ENCODE results near the gene RNF181. TPM values are rescaled to one million over a fixed set of nuclear protein-coding genes. Genes with fewer than 3 reads are reported as not detected.
"Not testable (repeated sequence)": the region's sequence is repeated elsewhere in the genome, so short reads cannot be mapped to it uniquely, and the experiment has no call there.

RNF181 gene
- polyA plus RNA-seq, 4 donors = 137 to 157 (median 139) TPM

GRCh38 chr2:85593023-85593422 lies 2.5 kb upstream of the RNF181 start:
- no peak for DNase-seq (ENCODE audit: low read depth in 4 of 4, low spot score in 3 of 4)

GRCh38 chr2:85594715-85595300 lies 737 bp upstream of the RNF181 start:
- DNase-seq (ENCODE audit: low read depth in 4 of 4, low spot score in 3 of 4) = no peak

- DNase-seq (ENCODE audit: low read depth in 4 of 4, low spot score in 3 of 4) = no peak
These were observed 435 bp downstream of the RNF181 start for GRCh38 chr2:85596026-85596333.

- no peak for DNase-seq (ENCODE audit: low read depth in 4 of 4, low spot score in 3 of 4)
These were observed 1.1 kb downstream of the RNF181 start for GRCh38 chr2:85596486-85597143.

GRCh38 chr2:85597241-85597640 lies 1.7 kb downstream of the RNF181 start:
- DNase-seq (ENCODE audit: low read depth in 4 of 4, low spot score in 3 of 4) = no peak

- DNase-seq (ENCODE audit: low read depth in 4 of 4, low spot score in 3 of 4) = no peak
These were observed 3.2 kb downstream of the RNF181 start for GRCh38 chr2:85598594-85599340.

GRCh38 chr2:85599468-85600234 lies 4.1 kb downstream of the RNF181 start:
- DNase-seq (ENCODE audit: low read depth in 4 of 4, low spot score in 3 of 4) = no peak

- DNase-seq (ENCODE audit: low read depth in 4 of 4, low spot score in 3 of 4) = no peak
These were observed 4.7 kb downstream of the RNF181 start for GRCh38 chr2:85600235-85600575.

- DNase-seq (ENCODE audit: low read depth in 4 of 4, low spot score in 3 of 4) = no peak
These were observed 5.6 kb downstream of the RNF181 start for GRCh38 chr2:85600951-85601770.

GRCh38 chr2:85601771-85602475 lies 6.4 kb downstream of the RNF181 start:
- DNase-seq (ENCODE audit: low read depth in 4 of 4, low spot score in 3 of 4) = no peak

- DNase-seq (ENCODE audit: low read depth in 4 of 4, low spot score in 3 of 4) = peak; percentile 81 to 89 (median 86)
These were observed 7.1 kb downstream of the RNF181 start, which contains the start of gene TMEM150A for GRCh38 chr2:85602476-85603234. Gene TMEM150A, minus strand, starts transcription at chr2:85602698. Its CDS starts 750 bp downstream, at chr2:85601948.

GRCh38 chr2:85604133-85604444 lies 8.5 kb downstream of the RNF181 start:
- DNase-seq (ENCODE audit: low read depth in 4 of 4, low spot score in 3 of 4) = not testable (repeated sequence)

- DNase-seq (ENCODE audit: low read depth in 4 of 4, low spot score in 3 of 4) = no peak
These were observed 9.2 kb downstream of the RNF181 start for GRCh38 chr2:85604568-85605339.

- no peak for DNase-seq (ENCODE audit: low read depth in 4 of 4, low spot score in 3 of 4)
These were observed 10.0 kb downstream of the RNF181 start for GRCh38 chr2:85605406-85606115.

GRCh38 chr2:85606116-85606455 lies 10.5 kb downstream of the RNF181 start:
- DNase-seq (ENCODE audit: low read depth in 4 of 4, low spot score in 3 of 4) = no peak

GRCh38 chr2:85607268-85608215 lies 12.0 kb downstream of the RNF181 start:
- DNase-seq (ENCODE audit: low read depth in 4 of 4, low spot score in 3 of 4) = no peak

GRCh38 chr2:85611217-85611704 lies 15.7 kb downstream of the RNF181 start:
- DNase-seq (ENCODE audit: low read depth in 4 of 4, low spot score in 3 of 4) = no peak

All from right renal pelvis (tissue), 4 donors.